Tongue (tissue), 2 donors: ENCODE results near the gene SPRR5. TPM values are rescaled to one million over a fixed set of nuclear protein-coding genes. Genes with fewer than 3 reads are reported as not detected.

Source experiments
- DNase-seq: peaks from one replicate; pipeline ENCODE4 v3.0.0-alpha.2; 2015
- total RNA-seq: library from RNA; depleted of rRNA; stranded (reverse); fragments of >200 nt; gene quantifications from one replicate; pipeline ENCODE4 v1.2.3, GENCODE V29; 2014

Gene SPRR5, protein sequence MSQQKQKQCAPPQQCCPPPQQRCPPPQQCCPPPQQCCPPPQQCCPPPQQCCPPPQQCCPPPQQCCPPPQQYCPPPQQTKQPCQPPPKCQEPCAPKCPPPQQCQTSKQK
- not detected for total RNA-seq

DNA sequence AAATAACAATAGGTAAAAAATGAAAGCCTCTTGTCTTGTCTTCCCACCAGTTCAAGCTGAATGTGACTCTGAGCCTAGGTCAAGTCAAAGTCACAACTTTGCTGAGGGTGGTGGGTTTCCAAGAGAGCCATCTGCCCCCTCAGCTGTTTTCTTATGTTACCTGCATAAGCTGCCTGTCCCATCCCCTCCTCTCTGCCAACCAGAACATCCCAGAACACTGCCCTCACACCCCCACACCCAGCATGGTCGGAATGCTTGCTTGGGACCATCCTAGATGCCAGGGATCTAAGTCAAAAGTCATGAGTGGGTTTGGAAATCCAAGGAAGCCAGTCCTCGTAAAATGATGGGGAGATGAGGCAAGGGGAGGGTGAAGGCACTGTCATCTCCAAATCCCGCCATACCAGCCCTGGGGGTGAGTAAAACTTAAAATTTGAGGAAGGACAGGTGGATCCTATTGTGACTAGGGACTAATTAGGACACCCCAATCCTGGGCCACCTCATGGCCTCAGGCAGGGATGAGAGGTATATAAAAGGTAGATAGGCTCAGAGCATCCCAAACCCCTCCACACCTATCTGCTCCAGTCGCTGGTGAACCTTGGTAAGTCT lies at the start of gene SPRR5:
TSS of gene SPRR5 (plus strand) at position 556 of the 606 bp plus-strand sequence. CDS start 1,349 bp downstream, outside the sequence.
- DNase-seq: no peak

- no peak for DNase-seq
Measured at GRCh38 chr1:152899027-152899426, 48.0 kb upstream of the SPRR5 start.

- peak; percentile 20 for DNase-seq
Measured at GRCh38 chr1:152899883-152900282, 47.1 kb upstream of the SPRR5 start.

DNA sequence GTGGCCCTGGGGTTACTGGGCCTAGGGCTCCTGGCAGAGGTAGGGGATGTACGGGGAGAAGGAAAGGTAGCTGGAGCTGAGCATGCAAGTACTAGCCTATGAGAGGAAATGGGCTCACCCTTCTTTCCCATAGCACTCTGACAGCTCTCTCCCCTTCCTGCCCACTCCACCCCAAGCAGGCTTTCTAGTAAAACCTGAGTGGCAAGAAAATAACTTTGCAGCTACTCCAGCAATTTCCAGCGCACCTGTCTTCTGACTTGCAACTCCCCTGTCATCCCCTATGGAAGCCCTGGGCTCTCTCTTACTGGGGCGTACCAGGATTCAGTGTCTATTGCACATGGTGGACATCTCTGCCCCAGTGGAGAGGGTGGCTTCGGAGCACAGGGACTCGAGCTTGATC lies 45.4 kb upstream of the SPRR5 start:
- DNase-seq: peak; percentile 30

GRCh38 chr1:152902636-152903035 lies 44.4 kb upstream of the SPRR5 start:
- DNase-seq: peak; percentile 17

DNA sequence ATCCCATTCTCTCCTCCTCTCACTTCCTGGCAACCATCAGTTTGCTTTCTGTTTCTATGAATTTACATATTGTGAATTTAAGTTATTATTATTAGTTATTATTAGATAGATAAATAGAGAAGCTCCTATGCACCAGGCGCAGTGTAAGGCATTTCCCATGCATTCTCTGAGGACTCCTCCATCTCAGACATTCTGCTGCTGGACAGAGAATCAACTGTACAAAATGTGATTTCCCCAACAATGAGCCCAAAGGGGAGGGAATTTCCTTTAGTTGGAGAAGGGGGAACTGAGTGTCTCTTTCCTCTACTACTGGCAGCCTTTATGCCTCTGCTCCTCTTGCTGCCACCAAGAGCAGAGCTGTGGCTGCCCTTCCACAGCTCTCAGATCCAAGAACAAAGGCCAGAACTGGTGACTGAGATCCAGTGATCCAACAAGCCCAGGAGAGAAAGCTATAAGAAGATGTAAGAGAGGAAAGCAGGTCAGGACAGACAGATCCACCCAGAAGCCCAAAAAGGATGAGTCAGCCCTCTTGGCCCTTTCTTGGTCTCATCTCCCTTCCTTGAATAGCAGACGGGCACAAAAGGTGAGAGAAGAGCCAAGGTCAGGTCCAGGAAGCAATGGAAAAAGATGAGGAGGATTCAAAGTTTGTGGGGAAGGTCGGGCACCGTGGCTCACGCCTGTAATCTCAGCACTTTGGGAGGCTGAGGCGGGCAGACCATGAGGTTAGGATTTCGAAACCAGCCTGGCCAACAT lies 42.1 kb upstream of the SPRR5 start:
- DNase-seq: no peak

- DNase-seq: peak; percentile 5
Measured at GRCh38 chr1:152906023-152906565, 40.9 kb upstream of the SPRR5 start.

DNA sequence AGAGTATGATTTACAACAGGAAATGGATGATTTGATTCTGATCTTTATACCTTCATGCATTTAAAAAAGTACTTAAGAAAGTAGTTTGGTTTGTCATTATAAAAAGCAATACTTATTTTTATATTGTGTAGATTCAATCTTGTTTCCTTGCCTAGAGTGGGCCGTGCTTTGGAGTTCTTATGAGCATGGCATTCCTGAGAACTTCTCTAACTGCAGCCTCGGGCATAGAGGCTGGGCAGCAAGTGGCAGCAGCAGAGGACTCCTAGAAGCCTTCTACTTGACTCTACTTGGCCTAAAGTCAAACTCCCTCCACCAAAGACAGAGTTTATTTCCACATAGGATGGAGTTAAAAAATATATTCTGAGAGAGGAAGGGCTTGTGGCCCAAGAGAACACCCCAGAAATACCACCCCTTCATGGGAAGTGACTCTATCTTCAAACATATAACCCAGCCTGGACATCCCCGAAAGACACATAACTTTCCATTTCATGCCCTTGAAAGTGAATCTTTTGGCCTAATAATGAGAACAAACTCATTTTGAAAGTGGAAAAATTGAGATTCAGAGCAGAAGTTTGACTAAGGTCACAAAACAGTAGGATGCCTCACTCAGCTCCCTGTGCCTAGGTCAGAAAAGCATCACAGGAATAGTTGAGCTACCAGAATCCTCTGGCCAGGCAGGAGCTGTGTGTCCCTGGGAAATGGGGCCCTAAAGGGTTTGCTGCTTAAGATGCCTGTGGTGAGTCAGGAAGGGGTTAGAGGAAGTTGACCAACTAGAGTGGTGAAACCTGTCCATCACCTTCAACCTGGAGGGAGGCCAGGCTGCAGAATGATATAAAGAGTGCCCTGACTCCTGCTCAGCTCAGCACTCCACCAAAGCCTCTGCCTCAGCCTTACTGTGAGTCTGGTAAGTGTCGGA lies 39.1 kb upstream of the SPRR5 start, which contains the start of gene IVL:
TSS of gene IVL (plus strand) at position 861 of the 916 bp plus-strand sequence. CDS start 1,252 bp downstream, outside the sequence.
- no peak for DNase-seq

GRCh38 chr1:152909206-152909605 lies 37.8 kb upstream of the SPRR5 start:
- DNase-seq: no peak

GRCh38 chr1:152912471-152912870 lies 34.5 kb upstream of the SPRR5 start:
- DNase-seq: no peak

GRCh38 chr1:152912900-152913299 lies 34.1 kb upstream of the SPRR5 start:
- DNase-seq: no peak

DNA sequence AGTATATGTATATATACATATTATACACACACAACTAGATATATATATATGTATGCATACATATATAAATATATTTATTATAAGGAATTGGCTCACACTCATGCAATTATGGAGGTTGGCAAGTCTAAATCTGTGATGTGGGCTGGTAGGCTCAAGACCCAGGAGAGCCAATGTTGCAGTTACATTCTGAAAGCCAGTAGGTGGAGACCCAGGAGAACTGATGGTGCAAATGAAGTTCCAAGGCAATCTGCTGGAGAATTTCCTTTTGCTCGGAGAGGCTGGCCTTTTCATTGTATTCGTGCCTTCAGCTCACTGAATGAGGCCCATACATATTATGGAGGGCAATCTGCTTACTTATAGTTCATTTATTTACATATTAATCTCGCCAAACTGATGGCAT lies 29.2 kb upstream of the SPRR5 start:
- peak; percentile 28 for DNase-seq

DNA sequence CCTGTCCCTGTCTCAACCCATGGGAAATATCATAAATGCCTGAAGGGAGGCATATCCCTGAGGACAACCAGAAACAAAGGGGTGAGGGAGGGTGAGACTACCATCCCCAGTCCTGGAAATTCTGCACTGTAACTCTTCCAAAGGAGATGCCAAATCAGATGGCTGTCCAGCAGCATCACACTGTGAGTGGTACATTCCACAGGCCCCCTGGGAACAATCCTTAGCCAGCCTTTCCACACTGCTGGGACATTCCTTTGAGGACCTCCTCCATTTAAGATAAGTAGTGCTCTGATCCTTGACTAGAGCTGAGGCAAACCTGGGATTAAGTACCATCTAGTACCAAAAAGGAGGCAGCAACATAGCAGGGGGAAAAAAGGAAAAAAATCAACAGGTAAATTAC lies 27.9 kb upstream of the SPRR5 start:
- DNase-seq: no peak

- no peak for DNase-seq
Measured at GRCh38 chr1:152924191-152924590, 22.8 kb upstream of the SPRR5 start.

DNA sequence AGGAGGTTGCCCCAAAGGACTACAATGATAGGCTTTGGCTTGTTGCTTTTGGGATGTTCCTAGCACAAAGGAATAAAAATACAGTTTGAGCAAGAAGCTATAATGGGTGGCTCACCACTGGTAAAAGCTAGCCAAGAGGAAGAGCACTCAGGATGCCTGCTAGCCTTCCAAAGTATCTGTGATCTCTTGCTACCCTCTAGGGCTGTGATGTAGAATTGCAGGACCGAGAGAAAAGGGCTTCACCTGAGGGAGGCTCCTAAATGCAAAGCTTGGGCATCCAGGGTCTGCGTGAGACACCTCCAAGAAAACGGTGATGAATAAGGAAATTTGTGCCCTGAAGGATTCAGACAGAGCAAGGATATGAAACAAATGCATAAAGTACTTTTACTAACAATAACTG lies 20.9 kb upstream of the SPRR5 start:
- DNase-seq: peak; percentile 10

DNA sequence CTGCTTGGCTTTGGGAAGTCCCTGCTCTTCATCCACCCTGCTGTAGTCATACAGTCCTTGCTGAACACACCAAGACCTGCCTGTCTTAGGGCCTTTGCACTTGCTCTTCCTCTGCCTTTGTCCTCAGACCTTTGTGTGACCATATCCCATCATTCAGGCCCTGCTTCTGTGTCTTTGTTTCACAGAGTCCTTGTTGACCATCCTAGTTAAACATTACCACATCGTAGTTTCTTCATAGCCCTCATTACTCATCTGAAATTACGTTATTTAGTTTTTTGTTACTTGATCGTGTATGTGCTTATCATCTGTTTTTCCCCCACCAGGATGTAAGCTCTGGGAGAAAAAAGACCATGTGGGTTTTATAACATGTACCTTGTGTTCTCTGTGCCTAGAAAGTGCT lies 18.3 kb upstream of the SPRR5 start:
- no peak for DNase-seq

DNA sequence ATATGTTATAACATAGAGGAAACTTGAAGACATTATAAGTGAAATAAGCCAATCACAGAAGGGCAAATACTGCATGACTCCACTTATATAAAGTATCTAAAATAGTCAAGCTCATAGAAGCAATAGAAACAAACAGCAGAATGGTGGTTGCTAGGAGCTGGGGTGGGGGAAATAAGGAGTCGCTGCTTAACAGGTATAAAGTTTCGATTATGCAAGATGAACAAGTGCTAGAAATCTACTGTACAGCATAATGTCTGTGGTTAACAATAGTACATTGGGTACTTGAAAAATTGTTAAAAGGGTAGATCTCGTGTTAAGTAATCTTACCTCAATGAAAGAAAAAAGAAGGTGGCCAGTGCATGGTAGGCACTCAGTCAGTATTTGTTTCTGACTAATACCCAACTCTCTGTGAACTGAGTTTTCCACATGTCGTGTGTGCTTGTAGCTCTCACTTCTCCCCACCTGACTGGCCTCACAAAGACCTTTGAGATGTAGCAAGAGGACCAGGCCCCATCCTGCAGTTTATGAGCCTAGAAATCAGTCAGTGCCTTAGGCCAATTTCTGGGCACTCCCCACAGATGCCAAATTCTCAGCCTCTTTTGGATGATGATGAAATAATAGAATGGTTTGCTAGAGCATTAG lies 14.7 kb upstream of the SPRR5 start:
- DNase-seq: no peak

DNA sequence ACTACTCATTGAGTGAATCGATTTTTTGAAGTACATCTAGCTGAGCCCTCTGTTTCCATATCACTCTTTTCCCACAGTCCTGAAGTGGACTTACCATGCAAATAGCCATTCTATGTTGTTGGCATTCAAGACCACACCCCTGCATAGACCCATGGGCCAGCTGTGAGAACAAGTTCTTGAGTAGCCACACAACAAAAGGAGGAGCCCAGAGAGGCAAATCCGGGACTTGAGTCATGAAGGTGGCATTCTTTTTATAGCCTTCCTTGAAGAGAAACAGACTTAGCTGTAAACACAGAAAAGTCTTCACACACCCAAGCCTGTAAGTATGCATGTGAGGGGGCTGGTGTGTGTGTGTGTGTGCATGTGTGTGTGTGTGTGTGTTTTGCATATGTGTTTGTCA lies 13.8 kb upstream of the SPRR5 start:
- no peak for DNase-seq

GRCh38 chr1:152940614-152941013 lies 6.4 kb upstream of the SPRR5 start:
- DNase-seq: no peak

DNA sequence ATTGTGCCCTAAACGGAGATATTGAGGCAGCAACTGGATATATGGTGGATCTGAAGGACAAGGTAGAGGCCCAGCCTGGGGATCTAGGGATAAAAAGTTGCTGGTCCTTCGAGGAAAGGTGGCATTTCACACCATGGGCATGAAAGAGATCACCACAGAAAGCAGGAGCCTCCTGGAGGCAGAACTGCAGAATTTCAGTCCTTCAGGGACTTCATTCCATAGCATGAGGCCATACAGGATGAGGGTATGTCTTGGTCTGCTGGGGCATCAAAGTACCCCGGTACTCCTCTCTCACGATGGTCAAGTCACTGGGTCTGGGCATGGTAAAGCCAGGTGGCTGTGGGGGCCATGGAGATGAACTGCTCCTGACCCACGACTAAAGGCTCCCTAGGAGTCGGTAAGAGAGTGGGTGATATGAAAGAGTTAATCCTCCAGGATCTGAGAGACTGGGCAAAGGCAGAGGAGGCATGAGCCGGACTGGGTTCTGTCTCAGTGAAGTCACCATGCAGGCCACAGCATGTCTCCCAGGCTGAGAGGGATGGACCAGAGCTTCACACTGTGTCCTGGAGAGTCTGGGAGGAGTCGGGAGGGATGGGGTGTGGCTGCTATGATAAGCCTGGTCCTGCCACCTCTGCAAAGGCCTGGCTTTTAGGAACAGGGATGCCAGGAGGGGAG lies 5.8 kb upstream of the SPRR5 start:
- DNase-seq: no peak

GRCh38 chr1:152942161-152942560 lies 4.8 kb upstream of the SPRR5 start:
- DNase-seq: no peak
